Coronary artery (tissue), 2 donors: ENCODE measurements around the gene SERPINH1.
A peak's percentile ranks its signal among the peaks of the same experiment; 100 is the strongest.

ENCODE experiments used
- DNase-seq: peaks from one replicate; pipeline ENCODE4 v3.0.0-alpha.2; 2017; ENCODE audit warnings: low spot score
- H3K27ac ChIP-seq, 2 donors: fragments of 200-600 bp; sonication (generic); one replicate each; pipeline ENCODE4 v1.5.1; 2016 to 2019
- H3K4me3 ChIP-seq: fragments of 200-600 bp; sonication (generic); 2 replicates; pipeline ENCODE4 v1.5.1; 2016; ENCODE audit warnings: mild to moderate bottlenecking, moderate library complexity
- TF ChIP-seq, protein P1 (sequence below): fragments of 200-600 bp; sonication (generic); IDR thresholded peaks from one replicate; pipeline ENCODE4 v1.5.1; 2019; ENCODE audit warnings: antibody characterized with exemption

Gene SERPINH1

DNA sequence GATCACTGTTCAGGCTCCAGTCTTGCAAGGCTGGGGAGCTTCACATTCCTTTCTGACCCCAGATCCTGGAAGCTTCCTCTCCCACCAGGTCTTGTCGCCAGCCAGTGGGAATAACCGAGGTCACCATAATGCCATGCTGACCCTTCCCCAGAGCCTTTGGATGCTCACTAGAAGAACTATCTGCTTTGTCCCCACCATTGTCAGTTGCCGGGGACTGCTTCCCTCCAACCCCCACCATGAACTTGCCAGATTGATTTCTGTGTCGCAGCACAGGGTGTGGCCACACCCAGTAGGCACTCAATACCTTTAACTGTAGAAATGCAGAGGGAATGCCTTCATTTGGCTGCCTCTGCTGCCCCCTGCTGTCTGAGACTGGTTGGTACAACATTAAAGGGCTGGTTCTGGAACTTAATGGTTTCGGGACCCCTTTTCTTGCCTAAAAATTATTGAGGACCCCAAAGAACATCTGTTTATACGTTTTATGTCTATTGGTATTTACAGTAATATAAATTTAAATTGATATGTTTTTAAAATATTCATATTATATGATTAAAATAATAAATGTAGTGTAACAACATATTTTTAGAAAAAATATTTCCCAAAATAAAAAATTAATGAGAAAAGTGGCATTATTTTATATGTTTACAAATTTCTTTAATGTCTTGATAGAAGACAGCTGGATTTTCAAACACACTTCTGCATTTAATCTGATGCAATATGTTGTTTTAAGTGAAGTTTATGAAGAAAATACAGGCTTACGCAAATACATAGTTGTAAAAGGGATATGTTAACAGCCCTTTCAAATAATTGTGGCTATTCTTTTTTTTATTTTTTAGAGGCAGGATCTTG lies 29.6 kb upstream of the SERPINH1 start:
- no peak for DNase-seq
- Histone ChIP-seq H3K4me3 (no peak overlapping the region), H3K27ac (no peak overlapping the region)
- TF ChIP-seq, protein P1, sequence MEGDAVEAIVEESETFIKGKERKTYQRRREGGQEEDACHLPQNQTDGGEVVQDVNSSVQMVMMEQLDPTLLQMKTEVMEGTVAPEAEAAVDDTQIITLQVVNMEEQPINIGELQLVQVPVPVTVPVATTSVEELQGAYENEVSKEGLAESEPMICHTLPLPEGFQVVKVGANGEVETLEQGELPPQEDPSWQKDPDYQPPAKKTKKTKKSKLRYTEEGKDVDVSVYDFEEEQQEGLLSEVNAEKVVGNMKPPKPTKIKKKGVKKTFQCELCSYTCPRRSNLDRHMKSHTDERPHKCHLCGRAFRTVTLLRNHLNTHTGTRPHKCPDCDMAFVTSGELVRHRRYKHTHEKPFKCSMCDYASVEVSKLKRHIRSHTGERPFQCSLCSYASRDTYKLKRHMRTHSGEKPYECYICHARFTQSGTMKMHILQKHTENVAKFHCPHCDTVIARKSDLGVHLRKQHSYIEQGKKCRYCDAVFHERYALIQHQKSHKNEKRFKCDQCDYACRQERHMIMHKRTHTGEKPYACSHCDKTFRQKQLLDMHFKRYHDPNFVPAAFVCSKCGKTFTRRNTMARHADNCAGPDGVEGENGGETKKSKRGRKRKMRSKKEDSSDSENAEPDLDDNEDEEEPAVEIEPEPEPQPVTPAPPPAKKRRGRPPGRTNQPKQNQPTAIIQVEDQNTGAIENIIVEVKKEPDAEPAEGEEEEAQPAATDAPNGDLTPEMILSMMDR: peak; percentile 80

DNA sequence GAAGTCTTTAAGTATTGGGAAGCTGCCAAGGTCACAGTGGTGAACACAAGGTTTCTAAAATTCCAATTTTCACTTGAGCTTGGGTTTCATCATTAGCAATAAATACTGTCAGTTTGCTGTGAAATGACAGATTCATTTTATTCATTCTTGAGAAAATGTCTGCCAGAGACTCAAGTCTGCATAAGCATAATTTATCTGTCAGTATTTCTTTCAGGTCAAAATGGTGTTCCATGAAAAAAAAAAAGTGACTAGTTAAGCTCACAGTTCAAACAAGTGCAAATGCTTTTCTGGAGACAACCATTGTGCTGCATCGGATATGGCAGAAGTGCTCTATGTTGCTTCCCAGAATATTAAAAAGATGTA lies 28.2 kb upstream of the SERPINH1 start:
- no peak for DNase-seq
- Histone ChIP-seq H3K4me3 (no peak overlapping the region), H3K27ac (no peak overlapping the region)
- TF ChIP-seq, protein P1: no peak

DNA sequence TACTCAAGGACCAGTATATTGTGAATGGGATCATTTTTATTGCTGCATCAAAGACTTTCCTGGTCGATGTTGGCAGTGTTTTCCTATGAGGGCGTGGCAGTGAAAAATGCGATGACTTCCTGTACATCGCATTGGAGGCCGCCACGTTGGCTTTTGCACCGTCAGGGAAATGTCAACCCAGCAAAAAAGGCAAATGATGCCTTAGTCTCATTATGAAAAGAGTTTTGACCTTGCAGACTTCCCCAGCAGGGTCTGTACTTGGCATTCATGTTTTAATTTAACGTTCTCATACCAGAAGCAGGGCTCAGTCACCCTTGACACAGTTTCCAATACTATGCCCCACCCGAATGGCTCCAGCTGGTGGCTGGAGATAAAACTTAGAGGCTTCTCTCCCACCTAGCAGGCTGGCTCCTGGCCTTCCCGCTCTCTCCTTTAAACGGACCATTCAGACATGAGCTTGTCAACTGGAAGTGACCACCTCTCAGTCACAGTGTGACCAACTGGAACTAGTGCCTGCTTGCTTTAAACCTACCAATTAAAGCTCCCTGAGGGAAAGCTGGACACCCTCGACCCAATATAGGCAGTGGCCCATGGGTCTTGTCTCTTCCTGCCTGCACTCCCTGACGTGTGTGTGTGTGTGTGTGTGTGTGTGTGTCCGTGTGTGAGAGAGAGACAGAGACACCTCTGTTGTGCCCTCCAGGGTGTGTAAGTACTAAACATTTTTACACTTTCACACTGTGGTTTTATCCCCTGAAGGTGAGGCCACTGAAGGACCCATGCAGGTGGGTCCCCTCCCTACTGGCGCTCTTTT lies 27.6 kb upstream of the SERPINH1 start:
- TF ChIP-seq, protein P1: no peak
- no peak for DNase-seq
- no peak overlapping the region for H3K27ac ChIP-seq
- H3K4me3 ChIP-seq: no peak overlapping the region

DNA sequence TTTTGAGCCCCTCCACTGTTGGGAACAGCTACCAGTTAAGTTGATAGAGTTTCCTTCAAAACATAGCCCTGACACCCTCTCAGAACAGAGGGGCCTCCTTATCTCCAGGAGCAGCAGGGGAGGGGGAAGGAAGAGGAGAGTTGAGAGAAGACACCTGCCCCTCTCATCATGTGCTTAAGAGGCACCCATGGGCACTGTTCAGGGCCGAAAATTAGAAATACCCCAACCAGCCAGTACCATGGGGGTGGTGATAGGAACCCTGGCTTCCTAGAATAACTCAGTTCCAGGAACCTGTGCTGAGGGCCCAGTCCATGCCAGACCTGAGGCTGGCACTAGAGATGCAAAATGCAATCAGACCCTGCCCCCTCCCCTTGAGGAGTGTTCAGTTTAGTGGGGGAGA lies 27.0 kb upstream of the SERPINH1 start:
- no peak for DNase-seq
- H3K27ac ChIP-seq: no peak overlapping the region
- no peak overlapping the region for H3K4me3 ChIP-seq
- TF ChIP-seq, protein P1: no peak

DNA sequence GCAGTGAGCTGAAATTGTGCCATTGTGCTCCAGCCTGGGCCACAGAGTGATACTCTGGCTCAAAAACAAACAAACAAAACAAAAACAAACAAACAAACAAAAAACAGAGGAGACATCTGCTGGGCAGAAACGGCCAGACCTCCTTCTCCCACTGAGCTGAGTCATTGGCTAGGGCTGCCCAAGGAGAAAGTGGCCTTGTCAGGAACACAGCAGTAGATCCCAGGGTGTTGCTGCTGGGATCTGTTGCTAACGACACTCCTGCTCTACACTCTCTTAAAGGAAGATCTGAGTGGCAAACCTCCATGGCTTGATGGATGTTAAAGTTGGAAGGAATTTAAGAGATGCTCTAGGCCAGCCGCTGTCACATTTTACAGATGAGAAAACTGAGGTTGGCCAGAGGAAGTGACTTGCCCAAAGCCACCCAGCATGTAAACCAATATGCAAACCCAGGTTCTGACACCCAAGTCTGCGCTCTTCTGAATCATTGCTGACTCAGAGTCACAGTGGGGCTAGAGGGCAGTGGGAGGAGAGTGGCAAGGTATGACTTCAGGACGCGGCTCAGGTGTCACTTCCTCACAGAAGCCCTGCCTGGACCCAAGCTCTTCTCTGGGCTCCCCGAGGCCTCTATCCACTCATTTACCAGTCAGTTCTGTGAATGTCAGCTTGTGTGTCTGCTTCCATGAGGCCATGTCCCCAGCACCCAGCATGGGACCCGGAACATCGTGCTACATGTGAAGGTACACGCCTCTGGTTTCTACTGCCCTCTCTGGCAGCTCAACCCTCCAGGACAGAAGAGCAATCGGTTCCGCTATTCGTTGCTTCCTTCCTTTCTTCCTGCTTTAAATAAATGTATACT lies 25.0 kb upstream of the SERPINH1 start:
- Histone ChIP-seq H3K4me3 (no peak overlapping the region), H3K27ac (no peak overlapping the region)
- no peak for DNase-seq

DNA sequence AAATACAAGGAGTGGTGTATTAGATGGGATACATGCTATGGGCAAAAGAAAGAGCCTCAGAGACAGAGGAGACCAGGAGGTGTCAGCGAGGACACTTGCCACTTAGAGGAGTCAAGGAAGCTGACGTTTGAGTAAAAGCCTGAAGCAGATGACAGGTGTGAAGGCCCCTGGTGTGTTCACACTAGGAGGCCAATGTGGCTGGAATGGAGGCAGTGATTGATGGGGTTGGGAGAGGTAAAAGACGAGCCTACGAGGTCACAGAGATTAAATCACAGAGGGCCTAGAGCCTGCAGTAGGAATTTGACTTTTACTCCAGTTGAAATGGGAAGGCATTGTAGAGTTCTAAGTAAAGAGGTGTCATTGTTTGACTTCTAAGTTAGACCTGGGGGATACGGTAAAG lies 24.3 kb upstream of the SERPINH1 start:
- Histone ChIP-seq H3K4me3 (no peak overlapping the region), H3K27ac (no peak overlapping the region)
- TF ChIP-seq, protein P1: no peak
- DNase-seq: no peak

More for the DNA sequence above, 25.0 kb upstream of the SERPINH1 start:
- TF ChIP-seq, protein P1: no peak
